RPMI7951 (cell line): ENCODE measurements around the gene CFAP54. TPM values are rescaled to one million over a fixed set of nuclear protein-coding genes. Genes with fewer than 3 reads are reported as not detected.
A peak's percentile ranks its signal among the peaks of the same experiment; 100 is the strongest.

Experiments
- DNase-seq: peaks from one replicate; pipeline ENCODE4 v3.0.0-alpha.2; 2012; ENCODE audit warnings: low read depth
- total RNA-seq: library from RNA; depleted of rRNA; stranded (reverse); fragments of >200 nt; shearing (Covaris generic); gene quantifications from 2 replicates; pipeline ENCODE4 v1.2.3, GENCODE V29; 2014

CFAP54 gene
- total RNA-seq, 1 experiment from 2014 or later: 0.48 TPM

GRCh38 chr12:96822641-96823040 lies 333.3 kb downstream of the CFAP54 start:
- no peak for DNase-seq

GRCh38 chr12:96824074-96824837 lies 334.9 kb downstream of the CFAP54 start:
- no peak for DNase-seq

DNA sequence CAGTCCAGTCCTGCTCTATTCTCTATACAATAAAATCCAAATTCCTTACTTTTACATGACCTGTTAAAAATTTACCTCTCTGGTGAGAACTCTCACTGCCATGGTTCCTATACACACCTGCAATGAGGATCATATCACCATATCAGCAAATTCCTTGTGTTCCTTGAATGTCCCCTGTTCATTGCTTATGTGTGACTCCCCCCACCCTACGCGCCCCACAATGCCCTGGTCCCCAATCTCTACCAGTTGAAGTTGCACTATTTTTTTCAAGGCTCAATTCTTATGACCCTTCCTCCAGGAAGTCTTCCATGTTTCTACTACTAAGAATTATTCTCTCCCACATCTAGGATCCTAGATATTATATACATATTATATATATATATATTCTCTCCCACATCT lies 335.5 kb downstream of the CFAP54 start:
- DNase-seq: no peak

DNA sequence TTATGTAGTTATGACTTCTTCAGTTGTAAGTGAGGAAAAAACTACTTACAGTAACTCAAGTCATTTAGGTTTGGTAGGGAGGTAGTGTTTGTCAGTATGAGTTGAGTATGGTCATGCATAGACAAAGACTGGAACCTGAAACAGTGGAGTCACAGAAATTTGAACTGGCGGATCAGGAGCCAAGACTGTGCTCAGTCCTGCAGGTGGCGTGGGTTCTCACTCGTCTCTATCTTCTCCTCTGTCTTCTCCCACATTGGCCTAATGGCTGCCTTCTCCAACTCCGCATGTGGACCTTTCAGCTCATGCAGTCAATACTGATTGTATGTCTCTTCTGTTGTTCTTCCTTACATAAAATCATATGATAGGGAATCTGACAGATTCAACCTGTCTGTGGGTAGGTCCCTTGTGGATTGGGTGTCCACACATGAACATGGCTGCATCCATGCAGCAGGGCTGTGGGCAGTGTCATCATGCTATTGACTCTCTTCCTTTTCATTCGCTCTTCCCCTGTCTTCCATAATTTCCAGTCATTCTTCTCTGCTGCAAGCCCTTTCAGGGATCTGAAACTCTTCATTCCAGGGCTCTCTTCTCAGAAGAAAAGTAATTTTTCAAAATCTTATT lies 338.9 kb downstream of the CFAP54 start:
- DNase-seq: no peak

- DNase-seq: no peak
Observed at GRCh38 chr12:96829354-96829753, 340.0 kb downstream of the CFAP54 start.

DNA sequence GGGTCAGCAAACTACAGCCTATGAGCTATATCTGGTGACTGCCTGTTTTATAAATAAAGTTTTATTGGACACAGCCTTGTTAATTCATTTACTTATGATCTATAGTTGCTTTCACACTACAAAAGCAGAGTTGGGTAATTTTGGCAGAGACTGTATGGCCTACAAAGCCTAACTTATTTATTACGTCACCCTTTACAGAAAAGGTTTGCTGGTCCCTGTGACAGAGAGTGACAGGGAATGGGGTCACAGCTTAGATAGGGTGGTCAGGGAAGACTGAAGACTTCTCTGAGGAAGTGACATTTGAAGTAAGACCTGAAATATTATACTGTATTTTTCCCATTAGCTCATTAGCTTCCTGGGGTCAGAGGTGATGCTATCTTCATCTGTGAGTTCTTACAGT lies 342.0 kb downstream of the CFAP54 start:
- no peak for DNase-seq

DNA sequence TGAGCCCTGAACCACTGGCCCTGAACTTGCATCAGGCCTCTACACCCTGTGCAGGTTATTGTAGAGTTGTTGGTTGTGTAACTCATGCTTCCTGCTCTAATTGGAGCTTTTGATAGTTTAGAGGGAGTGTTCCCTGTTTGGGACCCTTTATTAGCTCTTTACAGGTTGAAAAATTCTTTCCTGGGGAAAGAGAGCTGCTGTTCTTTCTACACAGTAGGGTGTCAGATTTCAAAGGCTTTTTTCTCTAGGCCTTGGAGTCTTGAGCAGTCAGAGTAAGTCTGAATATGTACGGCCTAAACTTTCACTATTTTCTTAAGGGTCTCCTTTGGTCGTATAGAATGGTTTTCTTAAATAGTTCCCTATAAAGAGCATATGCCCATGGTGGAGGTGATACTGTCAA lies 356.9 kb downstream of the CFAP54 start:
- DNase-seq: no peak

DNA sequence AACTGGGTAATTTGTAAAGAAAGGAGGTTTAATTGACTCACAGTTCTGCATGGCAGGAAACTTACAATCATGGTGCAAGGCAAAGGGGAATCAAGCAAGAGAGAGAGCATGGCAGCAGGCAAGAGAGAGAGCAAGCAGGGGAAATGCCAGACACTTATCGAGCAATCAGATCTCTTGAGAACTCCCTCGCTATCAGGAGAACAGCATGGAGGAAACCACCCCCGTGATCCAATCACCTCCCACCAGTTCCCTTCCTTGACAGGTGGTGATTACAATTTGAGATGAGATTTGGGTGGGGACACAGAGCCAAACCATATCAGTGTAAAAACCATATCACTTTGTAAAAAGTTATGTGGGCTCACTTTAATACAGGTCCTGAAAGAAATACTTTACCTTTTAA lies 361.3 kb downstream of the CFAP54 start:
- DNase-seq: no peak

DNA sequence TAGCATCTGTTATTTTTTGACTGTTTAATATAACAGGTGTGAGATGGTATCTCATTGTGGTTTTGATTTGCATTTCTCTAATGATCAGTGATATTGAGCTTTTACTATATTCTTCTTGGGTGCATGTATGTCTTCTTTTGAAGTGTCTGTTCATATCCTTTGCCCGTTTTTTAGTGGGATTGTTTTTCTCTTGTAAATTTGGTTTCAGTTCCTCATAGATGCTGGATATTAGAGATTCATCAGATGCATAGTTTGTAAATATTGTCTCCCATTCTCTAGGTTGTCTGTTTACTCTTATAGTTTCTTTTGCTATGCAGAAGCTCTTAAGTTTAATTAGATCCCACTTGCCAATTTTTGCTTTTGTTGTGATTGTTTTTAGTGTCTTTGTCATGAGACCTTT lies 368.8 kb downstream of the CFAP54 start:
- no peak for DNase-seq

GRCh38 chr12:96861656-96862055 lies 372.3 kb downstream of the CFAP54 start:
- DNase-seq: peak; percentile 15

GRCh38 chr12:96862326-96862725 lies 372.9 kb downstream of the CFAP54 start:
- no peak for DNase-seq

- DNase-seq: no peak
Observed at GRCh38 chr12:96864335-96864734, 375.0 kb downstream of the CFAP54 start.

GRCh38 chr12:96866801-96867590 lies 377.6 kb downstream of the CFAP54 start:
- no peak for DNase-seq

GRCh38 chr12:96870946-96871345 lies 381.6 kb downstream of the CFAP54 start:
- DNase-seq: no peak

- DNase-seq: no peak
Observed at GRCh38 chr12:96872961-96873360, 383.6 kb downstream of the CFAP54 start.

DNA sequence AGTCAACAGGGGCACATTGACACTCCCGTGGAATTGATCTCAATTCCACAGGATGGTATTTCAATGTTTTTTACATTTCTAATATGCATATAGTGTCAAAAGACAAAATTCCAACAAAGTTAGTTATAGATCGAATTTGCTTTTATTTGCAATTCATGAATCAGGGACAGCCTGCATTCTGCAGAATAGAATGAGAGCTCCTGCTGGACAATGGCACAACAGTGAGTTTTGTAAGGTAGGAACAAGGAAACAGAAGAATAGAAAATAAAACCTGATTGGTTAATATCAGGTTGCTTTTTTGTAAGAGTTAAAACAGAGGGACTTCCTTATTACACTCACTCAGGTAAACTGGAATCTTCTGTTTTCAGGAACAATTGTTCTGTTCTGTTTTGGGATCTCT lies 384.8 kb downstream of the CFAP54 start:
- DNase-seq: no peak

DNA sequence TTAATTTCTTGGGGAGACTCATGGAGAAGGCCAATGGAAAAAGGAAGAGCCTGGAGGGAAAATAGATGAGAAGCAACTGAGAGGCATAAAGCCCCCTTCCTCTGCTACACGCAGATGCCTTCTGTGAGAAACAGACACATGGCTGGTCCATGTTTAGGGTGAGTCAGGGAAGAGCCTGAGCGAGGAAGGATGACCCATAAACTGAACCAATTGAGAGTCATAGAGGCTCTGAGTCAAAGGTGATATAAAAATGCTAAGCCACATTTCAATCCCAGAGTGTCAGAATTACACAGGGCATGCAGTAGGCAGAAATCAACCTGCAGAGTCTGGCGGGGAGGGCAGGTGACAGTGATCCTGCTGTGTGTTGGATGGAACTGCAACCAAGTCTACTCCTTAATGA lies 387.6 kb downstream of the CFAP54 start:
- DNase-seq: no peak

GRCh38 chr12:96878704-96879103 lies 389.3 kb downstream of the CFAP54 start:
- no peak for DNase-seq

- DNase-seq: no peak
Observed at GRCh38 chr12:96879301-96879700, 389.9 kb downstream of the CFAP54 start.

GRCh38 chr12:96880220-96880619 lies 390.8 kb downstream of the CFAP54 start:
- DNase-seq: no peak

DNA sequence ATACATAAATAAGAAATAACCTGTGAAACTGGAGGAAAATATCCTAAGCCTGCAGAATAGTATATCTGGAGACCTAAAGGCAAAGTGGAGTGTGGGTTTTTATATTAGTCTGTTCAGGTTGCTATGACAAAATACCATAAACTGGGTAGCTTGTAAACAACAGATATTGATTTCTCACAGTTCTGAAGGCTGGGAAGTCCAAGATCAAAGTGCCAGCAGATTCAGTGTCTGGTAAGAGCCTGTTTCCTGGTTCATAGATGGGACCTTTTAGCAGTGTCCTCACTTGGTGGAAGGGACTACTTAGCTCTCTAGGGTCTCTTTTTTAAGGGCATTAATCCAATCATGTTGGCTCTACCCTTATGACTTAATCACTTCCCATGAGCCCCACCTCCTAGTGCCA lies 392.2 kb downstream of the CFAP54 start:
- no peak for DNase-seq

GRCh38 chr12:96882862-96883261 lies 393.5 kb downstream of the CFAP54 start:
- DNase-seq: no peak

DNA sequence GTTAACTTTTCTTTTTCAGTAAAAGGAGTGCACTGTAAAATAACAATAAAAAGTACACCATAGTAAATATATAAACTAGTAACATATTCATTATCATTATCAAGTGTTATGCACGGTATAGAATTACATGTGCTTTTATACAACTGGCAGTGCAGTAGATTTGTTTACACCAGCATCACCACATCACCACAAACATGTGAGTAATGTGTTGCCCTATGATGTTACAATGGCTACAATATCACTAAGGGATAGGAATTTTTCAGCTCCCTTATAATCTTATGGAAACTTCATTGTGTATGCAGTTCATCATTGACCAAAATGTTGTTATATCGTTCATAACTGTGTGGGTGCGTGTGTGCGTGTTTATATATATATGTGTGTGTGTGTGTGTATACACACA lies 394.2 kb downstream of the CFAP54 start:
- no peak for DNase-seq
